Sigmoid colon (tissue), 7 donors: ENCODE data around the gene ZNF837. TPM values are rescaled to one million over a fixed set of nuclear protein-coding genes. Genes with fewer than 3 reads are reported as not detected.
A peak's percentile ranks its signal among the peaks of the same experiment; 100 is the strongest.
"Not testable (repeated sequence)": the region's sequence is repeated elsewhere in the genome, so short reads cannot be mapped to it uniquely, and the experiment has no call there.

Experiments used
- DNase-seq: peaks from one replicate; pipeline ENCODE4 v3.0.0-alpha.2; 2019
- H3K27ac ChIP-seq, 4 donors: fragments of 200-600 bp; sonication (generic); one replicate each; pipeline ENCODE4 v1.5.1; 2016 to 2019; ENCODE audit warnings: mild to moderate bottlenecking in 1 of 4
- H3K27me3 ChIP-seq, 3 donors: fragments of 200-600 bp; sonication (generic); one replicate each; pipeline ENCODE4 v1.5.1; 2019; ENCODE audit warnings: mild to moderate bottlenecking in 1 of 3
- H3K36me3 ChIP-seq, 4 donors: fragments of 200-600 bp; sonication (generic); one replicate each; pipeline ENCODE4 v1.5.1; 2016 to 2019
- H3K4me1 ChIP-seq, 4 donors: fragments of 200-600 bp; sonication (generic); one replicate each; pipeline ENCODE4 v1.5.1; 2017 to 2019
- H3K4me3 ChIP-seq, 4 donors: fragments of 200-600 bp; sonication (generic); one replicate each; pipeline ENCODE4 v1.5.1; 2017 to 2019; ENCODE audit warnings: mild to moderate bottlenecking in 2 of 4, moderate library complexity in 1 of 4
- H3K9me3 ChIP-seq, 4 donors: fragments of 200-600 bp in 3 of 4; sonication (generic) in 3 of 4; one replicate each; pipeline versions ENCODE4 v1.5.1 to v1.6.1; 2013 to 2019
- CTCF ChIP-seq, 4 experiments: fragments of 450-650 bp in 3 of 4; fragments of 200-600 bp in 1 of 4; IDR thresholded peaks; one replicate each; pipeline ENCODE4 v1.5.1; 2016 to 2019; ENCODE audit warnings: antibody characterized with exemption in 4 of 4, mild to moderate bottlenecking in 3 of 4, moderate library complexity in 2 of 4
- EP300 ChIP-seq, 4 donors: sonication (generic); formaldehyde crosslinking; IDR thresholded peaks; one replicate each; pipeline ENCODE4 v1.6.1; 2017; ENCODE audit warnings: antibody characterized with exemption in 4 of 4
- POLR2A ChIP-seq, 2 donors: fragments of 450-650 bp; IDR thresholded peaks; one replicate each; pipeline ENCODE4 v1.6.1; 2016; ENCODE audit warnings: antibody characterized with exemption in 2 of 2, mild to moderate bottlenecking in 2 of 2, moderate library complexity in 2 of 2
- POLR2AphosphoS5 ChIP-seq, 4 donors: sonication (generic); formaldehyde crosslinking; IDR thresholded peaks; one replicate each; pipeline ENCODE4 v1.6.1; 2017; ENCODE audit warnings: antibody characterized with exemption in 4 of 4
- WGBS, 2 donors: extraction: QIAGEN DNeasy Blood & Tissue Kit; methylation state at CpG; one replicate each; pipeline ENCODE4 v1.1.7; 2013; 5-methylcytosine and 5-hydroxymethylcytosine counted together
- intact Hi-C: fragments of 100-400 bp; cut with DNase I; formaldehyde crosslinking; loops from one replicate; pipeline ENCODE4 v1.15.1; 2023
- polyA plus RNA-seq, 3 donors: library from polyadenylated mRNA; stranded (reverse); fragments of 200-250 nt; gene quantifications; one replicate each; pipeline ENCODE4 v1.2.3, GENCODE V29; 2013
- total RNA-seq, 4 donors: library from RNA; depleted of rRNA; stranded (reverse); fragments of >200 nt; gene quantifications; one replicate each; pipeline ENCODE4 v1.1.0, GENCODE V29; 2016
- donor health status: healthy with polysubstance abuse.
- donor health status: Bipolar disorder and iron deficiency.
- donor health status: healthy.

ZNF837 gene
- total and polyA plus RNA-seq, 7 donors = 0.66 to 2.5 (median 1.5) TPM

GRCh38 chr19:58350871-58351557 is 29.8 kb downstream of the ZNF837 start:
- TF ChIP-seq EP300 (IDR thresholded peaks at IDR 0.05) (no peak), CTCF (IDR thresholded peaks at IDR 0.05) (no peak), POLR2AphosphoS5 (IDR thresholded peaks at IDR 0.05) (no peak), POLR2A (IDR thresholded peaks at IDR 0.05) (no peak)
- H3K9me3 ChIP-seq = no peaks in the 10 kb centered on the region
- no peak overlapping the region for H3K27ac ChIP-seq
- no peaks in the 10 kb centered on the region for H3K36me3 ChIP-seq
- peaks cover 0 to 22% (median 14%) of the 10 kb centered on the region in 4 donors for H3K4me1 ChIP-seq
- intact Hi-C loops = no loop called here
- no peak overlapping the region for H3K4me3 ChIP-seq
- WGBS, 2 donors = 70 to 77% methylated on average over 34 of the region's 34 CpGs
- DNase-seq = no peak
- peaks cover 39 to 100% (median 93%) of the 10 kb centered on the region in 3 donors for H3K27me3 ChIP-seq

GRCh38 chr19:58350001-58350861 is 30.6 kb downstream of the ZNF837 start:
- 21 to 28% methylated on average over 84 of the region's 84 CpGs for WGBS, 2 donors
- Histone ChIP-seq H3K36me3 (no peaks in the 10 kb centered on the region), H3K4me3 (peak overlapping the region in 1 of 4 donors; percentile 7), H3K4me1 (peaks cover 0 to 17% (median 12%) of the 10 kb centered on the region in 4 donors), H3K27me3 (peaks cover 37 to 100% (median 94%) of the 10 kb centered on the region in 3 donors), H3K27ac (no peak overlapping the region), H3K9me3 (no peaks in the 10 kb centered on the region)
- intact Hi-C loops = no loop called here
- no peak for DNase-seq
- no peak for TF ChIP-seq CTCF (IDR thresholded peaks at IDR 0.05)
- TF ChIP-seq EP300 (IDR thresholded peaks at IDR 0.05) = no peak
- no peak for TF ChIP-seq POLR2A (IDR thresholded peaks at IDR 0.05)
- no peak for TF ChIP-seq POLR2AphosphoS5 (IDR thresholded peaks at IDR 0.05)

GRCh38 chr19:58349590-58349989 is 31.2 kb downstream of the ZNF837 start:
- H3K27me3 ChIP-seq = peaks cover 37 to 96% (median 87%) of the 10 kb centered on the region in 3 donors
- intact Hi-C loops = no loop called here

GRCh38 chr19:58348080-58348479 is 32.8 kb downstream of the ZNF837 start:
- intact Hi-C loops, H3K36me3 ChIP-seq, H3K9me3 ChIP-seq, DNase-seq: not testable (repeated sequence)
- Histone ChIP-seq H3K4me1 (peaks cover 0 to 17% (median 12%) of the 10 kb centered on the region in 4 donors), H3K4me3 (peak overlapping the region; percentile 12 to 50 (median 42)), H3K27me3 (peaks cover 37 to 81% (median 72%) of the 10 kb centered on the region in 3 donors), H3K27ac (peak overlapping the region in 2 of 4 donors; percentile 21 to 60)
- 28 to 29% methylated on average over 12 of the region's 12 CpGs for WGBS, 2 donors

More at GRCh38 chr19:58349590-58349989, 31.2 kb downstream of the ZNF837 start:
- Histone ChIP-seq H3K9me3 (no peaks in the 10 kb centered on the region), H3K4me1 (peaks cover 0 to 17% (median 12%) of the 10 kb centered on the region in 4 donors), H3K27ac (no peak overlapping the region), H3K4me3 (no peak overlapping the region), H3K36me3 (no peaks in the 10 kb centered on the region)
- no peak for DNase-seq
- WGBS, 2 donors = 40 to 42% methylated on average over 8 of the region's 8 CpGs
- TF ChIP-seq POLR2AphosphoS5 (IDR thresholded peaks at IDR 0.05) = no peak
- no peak for TF ChIP-seq CTCF (IDR thresholded peaks at IDR 0.05)
- no peak for TF ChIP-seq POLR2A (IDR thresholded peaks at IDR 0.05)
- no peak for TF ChIP-seq EP300 (IDR thresholded peaks at IDR 0.05)
